HG03378 (cell line): ENCODE results near the gene CARD9.

Source experiments
- ATAC-seq: cut with Tn5 transposase; IDR thresholded peaks from one replicate; pipeline ENCODE4 v1.9.1; 2021; ENCODE audit warnings: mild to moderate bottlenecking, moderate library complexity; ENCODE audit not compliant: unreplicated experiment

Gene CARD9

DNA sequence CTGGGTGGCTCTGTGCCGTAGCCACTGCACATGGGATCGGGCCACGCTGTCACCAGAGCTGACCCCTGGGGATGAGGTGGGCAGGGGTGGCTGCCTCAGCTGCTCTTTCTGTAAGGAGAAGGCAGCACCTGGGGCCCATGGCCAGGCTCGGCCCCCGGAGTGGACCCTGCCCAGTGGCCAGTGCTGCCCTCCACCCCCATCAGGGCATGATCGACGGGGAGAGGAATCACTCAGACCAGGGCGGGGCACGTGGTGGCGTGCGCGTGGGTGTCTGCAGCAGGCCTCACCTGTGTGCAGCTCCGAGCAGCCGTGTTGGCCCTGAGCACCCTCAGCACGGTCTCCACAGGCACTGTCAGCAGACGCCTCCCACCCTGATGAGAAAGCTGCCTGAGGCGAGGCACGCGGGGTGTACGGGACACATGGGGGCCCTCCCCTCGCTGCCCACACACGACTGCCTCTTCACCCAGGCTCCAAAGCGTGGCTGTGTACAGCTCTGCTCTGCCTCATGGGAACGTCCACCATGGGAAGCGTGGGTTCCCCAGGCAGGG lies 8.6 kb upstream of the CARD9 start:
- no peak for ATAC-seq

DNA sequence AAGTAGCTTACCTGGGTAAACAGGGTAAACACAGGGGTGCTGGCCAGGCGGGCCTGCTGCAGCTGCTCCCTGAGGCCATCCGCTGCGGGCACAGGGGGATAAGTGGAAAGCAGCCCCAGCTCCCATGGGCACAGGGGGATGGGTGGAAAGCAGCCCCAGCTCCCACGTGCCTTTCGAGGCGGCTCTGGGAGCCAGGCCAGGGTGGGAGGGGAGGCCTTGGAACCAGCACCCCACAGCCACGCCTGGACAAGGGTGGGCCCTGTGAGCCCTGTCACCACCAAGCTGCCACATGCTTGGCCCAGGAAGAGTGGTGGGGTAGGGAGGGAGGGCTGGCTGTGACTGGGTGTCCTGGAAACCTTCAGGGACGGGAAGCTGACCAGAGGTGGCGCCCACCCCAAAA lies 7.8 kb upstream of the CARD9 start:
- ATAC-seq = no peak

DNA sequence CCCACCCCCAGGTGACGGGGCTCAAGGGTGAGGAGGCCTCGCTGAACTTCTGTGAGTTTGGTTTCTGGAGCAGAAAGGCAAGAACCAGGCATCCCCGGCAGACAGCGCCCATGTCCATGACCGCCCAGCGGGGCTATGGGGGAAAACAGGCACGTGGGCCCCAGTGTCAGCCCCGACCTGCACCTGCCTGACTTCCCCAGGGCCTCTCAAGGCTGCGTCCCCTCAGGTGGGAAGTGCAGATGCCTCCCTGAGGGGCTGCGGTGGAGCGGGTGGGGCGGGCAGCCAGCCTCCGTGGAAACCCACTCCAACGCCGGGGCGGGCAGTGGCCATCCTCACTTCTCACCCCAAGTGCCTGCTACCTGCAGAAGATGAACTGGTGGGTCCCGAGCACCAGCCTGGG lies 6.9 kb upstream of the CARD9 start:
- ATAC-seq = no peak

- no peak for ATAC-seq
Measured at GRCh38 chr9:136379891-136380290, 6.4 kb upstream of the CARD9 start.

DNA sequence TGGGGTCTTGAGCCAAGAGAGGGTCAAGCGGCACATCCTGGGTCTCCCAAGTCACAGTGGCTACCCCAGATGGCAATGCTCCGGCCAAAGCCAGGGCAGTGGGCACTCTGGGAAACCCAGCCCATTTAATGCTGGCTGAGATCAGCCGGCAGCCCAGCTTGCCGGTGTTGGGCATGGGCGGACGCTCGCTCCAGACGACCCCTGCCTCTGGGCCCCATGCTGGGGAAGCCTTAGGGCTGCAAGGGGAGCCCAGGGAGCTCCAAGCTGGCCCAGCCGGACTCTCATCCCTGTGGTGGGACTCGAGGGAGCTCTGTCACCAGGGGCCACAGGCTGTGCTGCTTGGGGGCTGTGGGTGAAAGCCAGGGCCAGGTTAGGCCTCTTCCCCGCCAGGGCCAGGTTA lies 5.9 kb upstream of the CARD9 start:
- ATAC-seq = no peak

DNA sequence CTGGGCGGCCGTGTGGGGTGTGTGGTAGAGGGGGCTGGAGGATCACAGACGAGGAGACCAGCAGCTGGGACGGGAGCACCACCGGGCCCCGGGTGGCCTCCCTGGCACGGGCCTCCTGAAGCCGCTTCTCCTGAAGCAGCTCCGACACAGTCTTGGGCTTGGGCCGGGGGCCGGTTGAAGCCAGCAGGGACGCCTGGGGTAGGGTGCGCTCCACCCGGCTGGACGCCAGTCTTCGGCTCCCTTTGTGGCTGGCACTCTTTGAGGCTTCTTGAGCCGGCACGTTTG lies 5.5 kb upstream of the CARD9 start:
- ATAC-seq = no peak

GRCh38 chr9:136378170-136379002 lies 4.9 kb upstream of the CARD9 start:
- ATAC-seq = no peak

DNA sequence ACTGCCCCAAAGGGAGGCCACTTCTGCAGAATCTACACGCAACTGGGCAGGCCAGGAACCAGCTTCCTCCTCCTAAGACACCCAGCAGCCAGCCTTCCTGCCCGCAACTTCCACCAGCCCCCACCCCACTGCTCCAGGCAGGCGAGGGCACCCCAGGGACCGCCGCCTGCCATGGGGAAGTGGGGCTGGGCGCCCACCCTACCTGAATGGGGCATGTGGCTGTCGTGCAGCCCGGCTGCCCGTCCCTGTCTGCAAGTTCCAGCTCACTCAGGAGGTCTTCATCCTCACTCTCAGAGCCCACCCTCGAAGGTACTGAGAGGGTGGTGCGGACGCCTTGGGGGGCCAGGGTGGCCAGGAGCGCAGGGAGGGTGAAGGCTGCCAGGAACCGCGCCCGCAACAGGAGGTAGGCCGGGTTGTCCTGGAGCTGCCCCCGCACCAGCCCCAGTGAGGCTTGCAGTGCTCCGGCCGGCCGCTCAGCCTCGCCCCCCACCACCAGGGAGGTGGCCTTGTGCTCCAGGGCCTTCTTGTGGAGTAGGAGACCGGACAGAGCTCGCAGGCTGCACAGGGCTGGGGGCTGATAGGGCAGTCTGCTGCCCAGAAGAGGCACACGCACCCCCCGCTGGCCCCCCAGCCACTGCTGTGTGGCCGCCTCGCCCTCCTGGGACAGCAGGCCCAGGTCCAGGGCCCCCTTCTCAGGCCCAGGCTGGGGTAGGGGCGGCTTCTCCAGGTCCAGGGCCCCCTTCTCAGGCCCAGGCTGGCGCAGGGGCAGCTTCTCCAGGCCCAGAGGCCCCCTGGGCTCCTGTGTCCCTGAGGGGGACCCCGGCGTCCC lies 4.1 kb upstream of the CARD9 start:
- no peak for ATAC-seq

GRCh38 chr9:136376457-136376856 lies 3.0 kb upstream of the CARD9 start:
- no peak for ATAC-seq

GRCh38 chr9:136375096-136375495 lies 1.6 kb upstream of the CARD9 start:
- ATAC-seq = no peak

DNA sequence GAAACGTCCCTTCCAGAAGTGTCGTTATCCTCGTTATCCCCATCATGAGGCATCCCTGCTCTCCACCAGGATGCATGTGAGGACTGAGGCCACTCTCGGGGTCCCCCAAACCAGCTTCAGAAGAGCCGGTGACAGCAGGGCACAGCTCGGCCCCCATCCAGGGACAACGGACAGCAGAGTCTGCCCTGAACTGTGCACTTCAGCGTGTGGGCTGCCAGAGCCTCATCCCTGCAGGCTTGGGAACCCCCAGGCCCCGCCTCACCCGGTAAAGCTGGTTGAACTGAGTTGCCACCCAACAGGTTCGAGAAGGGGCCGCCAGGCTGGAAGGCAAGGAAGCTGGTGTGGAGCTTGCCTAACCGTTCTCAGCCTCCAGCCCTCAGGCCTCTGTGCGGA lies 710 bp upstream of the CARD9 start:
- ATAC-seq = no peak

DNA sequence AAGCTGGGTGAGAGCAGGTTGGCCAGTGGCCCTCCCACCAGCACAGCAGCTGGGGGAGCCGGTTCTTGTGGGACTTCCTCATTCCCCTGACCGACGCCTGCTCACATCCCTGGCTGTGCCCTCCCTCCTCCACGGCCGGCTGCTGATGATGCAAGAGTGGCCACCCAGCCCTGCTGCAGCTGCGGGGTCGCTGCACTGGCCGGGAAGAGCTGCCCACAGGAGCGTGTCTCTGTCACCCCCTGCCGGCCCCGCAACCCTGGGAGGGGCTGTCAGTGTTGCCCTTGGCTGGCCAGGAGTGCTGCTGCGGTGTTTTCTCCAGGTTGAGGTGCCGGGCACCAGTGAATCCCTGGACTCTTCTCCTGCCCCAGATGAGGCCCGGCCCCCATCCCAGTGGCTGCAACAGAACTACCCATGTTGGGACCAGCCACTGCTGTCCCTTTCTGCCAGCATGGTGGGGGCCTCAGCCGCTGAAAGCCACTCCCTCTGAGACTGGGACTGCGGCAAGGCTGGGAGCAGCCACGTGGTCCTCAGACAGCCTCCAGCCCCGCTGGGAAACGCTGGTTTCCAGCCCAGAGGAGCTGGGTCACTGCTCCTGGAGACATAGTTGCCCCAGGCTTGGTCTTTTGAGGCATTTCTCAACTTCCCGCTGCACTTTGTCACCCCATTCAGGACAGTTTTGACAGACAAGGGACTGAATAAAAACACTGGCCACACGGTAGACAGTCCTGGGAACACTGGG lies 739 bp downstream of the CARD9 start:
- no peak for ATAC-seq

DNA sequence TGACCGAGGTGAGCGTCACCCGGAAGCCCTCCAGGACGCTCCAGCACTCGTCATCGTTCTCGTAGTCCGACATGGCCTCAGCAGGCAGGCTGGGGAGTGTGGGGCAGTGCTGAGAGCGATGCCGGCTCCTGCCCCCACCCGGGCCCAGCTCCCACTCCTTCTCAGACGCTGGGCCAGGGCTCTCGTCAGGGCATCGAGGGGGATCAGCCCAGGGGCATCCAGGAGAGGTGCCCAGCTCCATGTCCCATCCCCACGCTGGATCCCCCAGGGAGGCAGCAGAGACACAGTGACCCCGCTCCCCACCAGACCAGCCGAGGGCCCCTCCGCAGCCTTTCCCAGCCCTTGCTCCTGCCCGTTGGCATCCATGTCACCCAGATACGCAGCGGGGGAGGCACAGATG lies 1.5 kb downstream of the CARD9 start:
- ATAC-seq = no peak

DNA sequence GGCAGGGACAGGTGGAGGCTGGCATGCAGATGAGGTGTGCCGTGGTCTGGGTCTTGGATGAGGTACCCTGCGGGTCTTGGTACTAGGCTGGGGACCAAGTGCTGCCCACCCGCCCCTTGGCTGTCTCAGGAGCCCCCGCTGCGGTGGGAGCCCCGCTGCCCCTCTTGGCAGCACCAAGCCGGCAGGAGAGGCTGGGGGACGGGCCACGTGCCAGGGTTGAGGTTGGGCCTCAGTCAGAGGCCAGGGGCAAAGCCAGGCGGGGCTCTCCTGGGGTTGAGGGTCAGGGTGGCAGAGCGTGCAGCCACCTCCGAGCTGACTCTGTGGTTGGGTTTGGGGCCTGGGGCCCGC lies 2.0 kb downstream of the CARD9 start:
- ATAC-seq = no peak

DNA sequence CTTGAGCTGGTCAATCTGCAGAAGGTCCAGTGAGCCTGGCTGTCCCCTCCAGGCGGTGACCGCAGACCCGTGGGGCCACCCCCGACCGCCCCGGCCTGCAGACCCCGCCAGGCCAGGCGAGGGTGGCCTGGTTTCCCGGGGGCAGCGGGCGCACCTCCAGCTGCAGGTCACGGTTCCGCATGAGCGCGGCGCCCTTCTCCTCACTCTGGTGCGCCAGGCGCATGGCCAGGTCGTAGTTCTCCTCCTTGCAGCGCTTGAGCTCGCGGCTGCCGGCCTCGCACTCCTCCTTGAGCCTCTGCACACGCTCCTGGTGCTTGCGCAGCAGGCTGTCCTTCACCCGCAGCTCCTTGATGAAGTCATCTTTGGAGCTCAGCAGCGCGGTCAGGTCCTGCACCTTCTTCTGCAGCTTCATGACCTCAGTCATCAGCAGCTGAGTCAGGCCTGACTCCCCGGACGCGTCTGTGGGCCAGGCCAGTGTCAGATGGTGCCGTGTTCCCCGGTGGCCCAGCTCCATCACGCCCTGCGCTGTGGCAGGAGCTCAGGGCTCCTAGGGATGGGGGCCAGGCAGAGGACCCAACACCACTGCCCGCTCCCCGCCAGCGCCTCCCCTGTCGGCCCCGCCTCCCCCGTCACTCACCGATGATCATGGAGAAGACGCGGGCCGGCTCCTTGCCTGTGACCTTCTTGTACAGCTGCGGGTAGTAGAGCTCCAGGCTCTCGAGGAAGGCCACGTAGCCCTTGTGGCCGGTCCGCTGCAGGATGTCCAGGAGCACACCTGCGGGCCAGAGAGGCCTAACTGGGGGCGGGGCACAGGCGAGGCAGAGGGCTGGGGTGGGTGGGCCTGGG lies 2.6 kb downstream of the CARD9 start:
- ATAC-seq = no peak

DNA sequence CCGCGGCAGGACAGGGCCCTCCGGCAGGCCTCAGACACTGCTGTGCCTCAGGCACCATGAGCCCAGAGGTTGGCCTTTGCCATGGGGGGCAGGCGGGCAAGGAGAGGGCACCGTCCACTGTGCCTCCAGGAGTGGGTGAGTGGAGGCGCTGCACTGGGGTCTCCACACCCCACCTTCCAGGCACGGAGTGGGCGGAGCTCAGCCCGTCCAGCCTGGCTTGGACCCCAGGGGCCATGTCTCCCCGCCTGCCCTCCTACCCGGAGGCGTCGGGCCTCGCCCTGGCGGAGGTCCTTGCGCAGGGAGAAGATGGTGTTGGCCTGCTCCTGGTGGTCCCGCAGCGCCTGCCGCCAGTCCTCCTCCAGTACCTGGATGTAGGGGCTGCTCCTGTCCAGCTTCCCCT lies 3.4 kb downstream of the CARD9 start:
- ATAC-seq = no peak

- ATAC-seq = no peak
Measured at GRCh38 chr9:136368190-136368589, 5.3 kb downstream of the CARD9 start.

DNA sequence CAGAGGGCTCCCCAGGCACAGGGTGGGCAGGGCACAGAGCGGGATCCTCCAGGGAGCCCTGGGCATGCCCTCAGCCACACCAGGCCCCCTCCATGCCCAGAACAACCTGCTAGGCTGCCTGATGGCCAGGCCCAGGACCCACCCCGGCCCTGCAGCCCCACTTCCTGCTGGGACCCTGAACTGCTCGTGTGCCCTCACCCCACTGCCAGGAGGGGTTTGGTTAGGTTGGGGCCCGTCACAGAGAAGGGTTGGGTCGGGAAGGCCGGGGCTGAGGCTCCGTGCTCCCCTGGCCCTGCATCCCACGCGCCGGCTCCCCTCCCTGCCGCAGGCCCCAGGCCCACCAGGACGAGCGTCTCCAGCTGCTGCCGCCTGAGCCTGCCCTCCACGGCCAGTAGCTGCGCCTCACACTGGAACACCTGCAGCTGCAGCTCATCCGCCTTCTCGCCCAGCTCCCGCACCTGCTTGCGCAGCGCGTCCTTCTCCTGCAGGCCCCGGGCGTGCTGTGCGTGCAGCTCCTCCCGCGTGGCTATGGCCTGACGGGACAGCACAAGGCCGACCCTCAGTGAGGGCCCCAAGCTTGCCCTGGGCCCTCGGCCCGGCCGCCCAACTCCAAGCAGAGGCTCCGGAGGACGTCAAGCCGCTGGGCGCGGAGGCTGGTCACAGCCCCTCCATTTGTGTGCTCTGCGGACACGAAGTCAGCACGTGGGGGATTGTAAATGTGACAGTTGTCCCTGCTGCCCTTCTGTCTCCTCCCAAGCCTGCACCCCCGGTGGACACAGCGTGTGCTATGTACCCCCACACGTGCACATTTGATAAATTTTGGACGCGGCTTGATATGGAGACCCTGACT lies 5.9 kb downstream of the CARD9 start:
- ATAC-seq = no peak

GRCh38 chr9:136366826-136367225 lies 6.6 kb downstream of the CARD9 start:
- no peak for ATAC-seq

DNA sequence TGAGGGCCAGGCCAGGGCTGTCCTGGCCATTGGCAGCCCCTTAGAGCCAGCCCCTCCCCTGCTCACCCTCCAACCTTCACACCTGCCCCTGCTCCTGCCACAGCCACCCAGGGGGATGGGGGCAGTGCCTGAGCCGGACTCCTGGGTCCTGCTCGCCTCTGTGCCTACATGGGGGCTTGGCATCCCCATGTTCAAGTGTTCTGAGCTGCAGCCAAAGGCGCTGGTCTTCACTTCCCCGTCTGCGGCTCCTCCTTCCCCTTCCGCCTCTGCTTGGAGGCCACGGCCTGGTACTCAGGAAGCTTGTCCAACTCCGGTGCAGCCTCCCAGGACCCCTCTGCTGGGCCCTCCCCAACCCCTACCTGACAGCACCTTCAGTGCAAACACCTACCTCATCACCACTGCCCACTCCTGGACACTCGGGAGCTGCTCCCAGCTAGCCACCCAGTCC lies 7.7 kb downstream of the CARD9 start:
- no peak for ATAC-seq
